Astrocyte (in vitro differentiated cells and primary cell): ENCODE measurements around the gene SMAP2.

ENCODE experiments used
- EZH2 ChIP-seq: IDR thresholded peaks from 2 replicates; pipeline ENCODE4 v1.6.1; 2012; ENCODE audit warnings: mild to moderate bottlenecking, low read length, inconsistent platforms; ENCODE audit not compliant: insufficient read depth
- TF ChIP-seq, protein P1 (sequence below): IDR thresholded peaks from 2 replicates; pipeline ENCODE4 v1.5.1; 2011; ENCODE audit warnings: low read depth, mild to moderate bottlenecking, inconsistent platforms, low read length, moderate library complexity; ENCODE audit not compliant: insufficient read depth

DNA sequence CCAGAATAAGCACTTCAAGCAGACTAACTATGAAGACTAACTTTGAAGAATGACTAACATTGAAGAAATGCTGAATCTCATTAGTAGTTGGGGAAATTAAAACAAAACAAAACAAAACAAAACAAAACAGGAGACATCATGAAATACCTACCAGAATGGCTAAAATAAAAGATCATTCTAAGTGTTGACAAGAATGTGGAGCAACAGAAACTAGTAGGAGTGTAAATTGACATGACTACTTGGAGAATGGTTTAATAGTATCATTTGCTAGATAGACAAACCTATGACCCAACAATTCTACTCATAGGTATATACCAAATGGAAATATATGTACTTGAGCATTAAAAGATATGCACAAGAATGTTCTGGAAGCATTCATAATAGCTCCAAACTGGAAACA, 57.9 kb downstream of the SMAP2 start:
- TF ChIP-seq, protein P1, sequence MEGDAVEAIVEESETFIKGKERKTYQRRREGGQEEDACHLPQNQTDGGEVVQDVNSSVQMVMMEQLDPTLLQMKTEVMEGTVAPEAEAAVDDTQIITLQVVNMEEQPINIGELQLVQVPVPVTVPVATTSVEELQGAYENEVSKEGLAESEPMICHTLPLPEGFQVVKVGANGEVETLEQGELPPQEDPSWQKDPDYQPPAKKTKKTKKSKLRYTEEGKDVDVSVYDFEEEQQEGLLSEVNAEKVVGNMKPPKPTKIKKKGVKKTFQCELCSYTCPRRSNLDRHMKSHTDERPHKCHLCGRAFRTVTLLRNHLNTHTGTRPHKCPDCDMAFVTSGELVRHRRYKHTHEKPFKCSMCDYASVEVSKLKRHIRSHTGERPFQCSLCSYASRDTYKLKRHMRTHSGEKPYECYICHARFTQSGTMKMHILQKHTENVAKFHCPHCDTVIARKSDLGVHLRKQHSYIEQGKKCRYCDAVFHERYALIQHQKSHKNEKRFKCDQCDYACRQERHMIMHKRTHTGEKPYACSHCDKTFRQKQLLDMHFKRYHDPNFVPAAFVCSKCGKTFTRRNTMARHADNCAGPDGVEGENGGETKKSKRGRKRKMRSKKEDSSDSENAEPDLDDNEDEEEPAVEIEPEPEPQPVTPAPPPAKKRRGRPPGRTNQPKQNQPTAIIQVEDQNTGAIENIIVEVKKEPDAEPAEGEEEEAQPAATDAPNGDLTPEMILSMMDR = no peak
- no peak for TF ChIP-seq EZH2
